ENCODE measurements around the gene TLDC2. TPM values are rescaled to one million over a fixed set of nuclear protein-coding genes. Genes with fewer than 3 reads are reported as not detected.

The TLDC2 gene
- 2.5 TPM for polyA plus RNA-seq (2013, experiment 1 of 4)
- 3.2 TPM for polyA plus RNA-seq (2013, experiment 2 of 4)
- 2.7 TPM for polyA plus RNA-seq (2013, experiment 3 of 4)
- polyA plus RNA-seq (2013, experiment 4 of 4), result 2.8 TPM

DNA sequence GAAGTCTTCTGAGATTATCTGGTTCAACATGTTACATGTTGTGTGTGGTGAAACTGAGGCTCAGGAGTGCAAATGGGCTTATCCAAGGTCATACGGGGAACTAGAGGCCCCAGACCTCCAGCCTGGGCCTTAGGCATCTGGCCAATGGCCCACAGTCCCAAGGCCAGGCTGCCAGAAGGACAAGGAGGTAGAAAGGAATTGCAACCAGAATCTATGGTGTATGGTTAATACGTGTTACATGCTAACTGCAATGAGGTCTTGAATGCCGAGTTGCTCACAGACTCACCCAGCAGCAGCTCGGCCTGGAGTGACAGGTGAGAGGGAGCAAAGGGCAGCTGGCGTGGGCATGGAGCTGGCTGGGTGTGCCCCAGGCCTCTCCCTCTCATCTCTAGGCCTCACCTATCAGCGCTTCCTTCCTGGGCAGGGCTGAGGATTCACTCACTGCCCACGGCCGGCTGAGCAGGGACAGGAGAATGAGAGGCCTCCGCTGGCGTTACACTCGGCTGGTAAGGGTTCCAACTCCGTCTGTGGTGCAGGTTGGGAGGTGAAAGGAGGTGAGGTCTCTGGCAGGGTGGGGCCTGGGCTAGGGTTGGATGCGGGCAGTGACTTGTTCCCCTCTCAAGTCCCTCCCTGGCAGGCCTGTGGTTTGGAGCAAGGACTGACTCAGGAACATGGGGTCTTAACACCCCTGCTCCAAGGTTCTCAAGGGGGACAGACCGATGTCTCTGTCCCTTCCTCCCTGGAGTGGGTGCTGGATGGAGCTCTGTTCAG is at the start of gene TLDC2:
TLDC2 (plus strand) TSS at position 437 of the 771 bp plus-strand sequence; CDS start at position 474, 37 bp downstream.
- whole genome bisulfite sequencing, 2 experiments, result 93% methylated on average over 14 of the region's 14 CpGs
- H3K4me1 ChIP-seq (ENCODE audit: control insufficient read depth, insufficient read depth, low read length), result no peaks in the 10 kb centered on the region
- no peaks in the 10 kb centered on the region for H3K9me3 ChIP-seq (ENCODE audit: control insufficient read depth, low read length)
- no peak within 1 kb of the TSS for H3K27ac ChIP-seq (ENCODE audit: insufficient read depth, low read depth, low read length, poor library complexity, severe bottlenecking)
- H3K36me3 ChIP-seq (ENCODE audit: control insufficient read depth, insufficient read depth, low read length), result no peaks in the 10 kb centered on the region
- H3K4me3 ChIP-seq (ENCODE audit: insufficient read depth, low read depth, low read length), result no peak within 1 kb of the TSS
- H3K27me3 ChIP-seq (ENCODE audit: control insufficient read depth, insufficient read depth, low read length, poor library complexity, severe bottlenecking), result no peaks in the 10 kb centered on the region

DNA sequence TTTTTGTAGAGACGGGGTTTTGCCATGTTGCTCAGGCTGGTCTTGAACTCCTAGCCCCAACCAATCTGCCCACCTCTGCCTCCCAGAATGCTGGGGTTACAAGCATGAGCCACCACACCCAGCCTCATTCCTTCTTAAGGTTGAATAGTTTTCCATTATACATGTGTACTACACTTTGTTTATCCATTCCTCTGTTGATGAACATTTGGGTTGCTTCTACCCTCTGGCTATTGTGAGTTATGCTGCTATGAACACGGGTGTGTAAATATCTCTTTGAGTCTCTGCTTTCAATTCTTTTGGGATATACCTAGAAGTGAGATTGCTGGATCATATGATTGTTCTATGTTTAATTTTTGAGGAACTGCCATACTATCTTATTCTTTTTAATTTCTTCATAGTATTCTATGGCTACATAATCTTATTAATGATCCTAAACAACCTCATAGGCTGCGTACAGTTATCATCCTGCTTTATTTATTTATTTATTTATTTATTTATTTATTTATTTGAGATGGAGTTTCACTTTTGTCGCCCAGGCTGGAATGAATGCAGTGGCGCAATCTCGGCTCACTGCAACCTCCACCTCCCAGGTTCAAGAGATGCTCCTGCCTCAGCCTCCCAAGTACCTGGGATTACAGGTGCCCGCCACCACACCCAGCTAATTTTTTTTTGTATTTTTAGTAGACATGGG is 49.2 kb upstream of the TLDC2 start:
- peaks cover 15% of the 10 kb centered on the region for H3K36me3 ChIP-seq (ENCODE audit: control insufficient read depth, insufficient read depth, low read length)
- no peak overlapping the region for H3K4me3 ChIP-seq (ENCODE audit: insufficient read depth, low read depth, low read length)
- H3K27ac ChIP-seq (ENCODE audit: insufficient read depth, low read depth, low read length, poor library complexity, severe bottlenecking), result no peak overlapping the region
- 94 to 98% methylated on average over 6 of the region's 7 CpGs for WGBS, 2 experiments
- H3K9me3 ChIP-seq (ENCODE audit: control insufficient read depth, low read length), result no peaks in the 10 kb centered on the region
- H3K27me3 ChIP-seq (ENCODE audit: control insufficient read depth, insufficient read depth, low read length, poor library complexity, severe bottlenecking), result no peaks in the 10 kb centered on the region
- H3K4me1 ChIP-seq (ENCODE audit: control insufficient read depth, insufficient read depth, low read length), result no peaks in the 10 kb centered on the region

- no peaks in the 10 kb centered on the region for H3K4me1 ChIP-seq (ENCODE audit: control insufficient read depth, insufficient read depth, low read length)
- no peaks in the 10 kb centered on the region for H3K27me3 ChIP-seq (ENCODE audit: control insufficient read depth, insufficient read depth, low read length, poor library complexity, severe bottlenecking)
- 92 to 94% methylated on average over 10 to 11 of the region's 11 CpGs for WGBS, 2 experiments
- no peaks in the 10 kb centered on the region for H3K9me3 ChIP-seq (ENCODE audit: control insufficient read depth, low read length)
- no peak overlapping the region for H3K27ac ChIP-seq (ENCODE audit: insufficient read depth, low read depth, low read length, poor library complexity, severe bottlenecking)
- no peak overlapping the region for H3K4me3 ChIP-seq (ENCODE audit: insufficient read depth, low read depth, low read length)
- H3K36me3 ChIP-seq (ENCODE audit: control insufficient read depth, insufficient read depth, low read length), result peaks cover 15% of the 10 kb centered on the region
Measured at GRCh38 chr20:36827541-36828279, 48.2 kb upstream of the TLDC2 start.

- 93 to 95% methylated on average over 11 of the region's 11 CpGs for WGBS, 2 experiments
- Histone ChIP-seq H3K27me3 (ENCODE audit: control insufficient read depth, insufficient read depth, low read length, poor library complexity, severe bottlenecking) (no peaks in the 10 kb centered on the region), H3K4me1 (ENCODE audit: control insufficient read depth, insufficient read depth, low read length) (peaks cover 11% of the 10 kb centered on the region), H3K27ac (ENCODE audit: insufficient read depth, low read depth, low read length, poor library complexity, severe bottlenecking) (no peak overlapping the region), H3K36me3 (ENCODE audit: control insufficient read depth, insufficient read depth, low read length) (peaks cover 15% of the 10 kb centered on the region), H3K9me3 (ENCODE audit: control insufficient read depth, low read length) (no peaks in the 10 kb centered on the region), H3K4me3 (ENCODE audit: insufficient read depth, low read depth, low read length) (no peak overlapping the region)
Measured at GRCh38 chr20:36830791-36831691, 44.9 kb upstream of the TLDC2 start.

DNA sequence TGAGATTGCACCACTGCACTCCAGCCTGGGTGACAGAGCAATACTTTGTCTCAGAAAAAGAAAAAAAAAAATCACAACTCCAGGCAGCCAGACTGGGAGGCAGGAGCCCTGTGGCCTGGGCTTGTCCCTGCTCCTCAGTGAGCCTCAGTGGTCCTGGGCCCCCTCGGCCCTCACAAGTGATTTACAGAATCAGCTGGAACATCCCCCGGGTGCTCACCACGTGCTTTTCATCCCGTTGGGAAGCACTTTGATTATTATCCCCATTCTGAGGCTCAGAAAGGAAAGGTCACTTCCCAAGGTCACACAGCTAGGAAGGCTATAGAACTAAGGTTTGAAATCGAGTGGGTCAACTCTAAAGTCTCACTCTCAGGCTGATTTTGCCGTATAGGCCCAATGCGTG is 43.1 kb upstream of the TLDC2 start:
- no peaks in the 10 kb centered on the region for H3K9me3 ChIP-seq (ENCODE audit: control insufficient read depth, low read length)
- no peaks in the 10 kb centered on the region for H3K27me3 ChIP-seq (ENCODE audit: control insufficient read depth, insufficient read depth, low read length, poor library complexity, severe bottlenecking)
- no peak overlapping the region for H3K27ac ChIP-seq (ENCODE audit: insufficient read depth, low read depth, low read length, poor library complexity, severe bottlenecking)
- H3K4me1 ChIP-seq (ENCODE audit: control insufficient read depth, insufficient read depth, low read length), result peaks cover 11% of the 10 kb centered on the region
- peaks cover 10% of the 10 kb centered on the region for H3K36me3 ChIP-seq (ENCODE audit: control insufficient read depth, insufficient read depth, low read length)
- WGBS, 2 experiments, result 82 to 85% methylated on average over 7 of the region's 7 CpGs
- no peak overlapping the region for H3K4me3 ChIP-seq (ENCODE audit: insufficient read depth, low read depth, low read length)

GRCh38 chr20:36833275-36834020 is 42.5 kb upstream of the TLDC2 start:
- H3K9me3 ChIP-seq (ENCODE audit: control insufficient read depth, low read length), result no peaks in the 10 kb centered on the region
- H3K27ac ChIP-seq (ENCODE audit: insufficient read depth, low read depth, low read length, poor library complexity, severe bottlenecking), result no peak overlapping the region
- no peak overlapping the region for H3K4me3 ChIP-seq (ENCODE audit: insufficient read depth, low read depth, low read length)
- H3K36me3 ChIP-seq (ENCODE audit: control insufficient read depth, insufficient read depth, low read length), result peaks cover 6% of the 10 kb centered on the region
- H3K27me3 ChIP-seq (ENCODE audit: control insufficient read depth, insufficient read depth, low read length, poor library complexity, severe bottlenecking), result no peaks in the 10 kb centered on the region
- peaks cover 11% of the 10 kb centered on the region for H3K4me1 ChIP-seq (ENCODE audit: control insufficient read depth, insufficient read depth, low read length)
- WGBS, 2 experiments, result 87 to 90% methylated on average over 19 of the region's 19 CpGs

DNA sequence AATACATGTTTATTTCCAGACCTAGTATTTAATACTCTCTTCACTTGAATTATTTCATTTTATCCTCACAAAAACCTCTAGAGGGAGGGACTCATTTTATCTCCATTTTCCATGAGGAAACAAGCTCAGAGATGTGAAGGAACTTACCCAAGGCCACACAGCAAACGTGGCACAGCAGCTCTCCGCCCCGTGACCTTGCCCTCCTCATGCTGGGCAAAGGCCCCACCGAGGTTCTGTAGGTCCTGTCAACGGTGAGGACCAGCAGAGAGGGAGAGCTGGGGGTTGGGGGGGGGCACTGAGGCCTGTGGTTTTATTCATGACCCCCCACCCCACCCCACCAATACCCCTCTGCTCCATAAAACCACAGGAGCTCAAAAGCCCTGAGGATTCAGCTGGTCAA is 40.9 kb upstream of the TLDC2 start:
- no peaks in the 10 kb centered on the region for H3K9me3 ChIP-seq (ENCODE audit: control insufficient read depth, low read length)
- no peaks in the 10 kb centered on the region for H3K27me3 ChIP-seq (ENCODE audit: control insufficient read depth, insufficient read depth, low read length, poor library complexity, severe bottlenecking)
- H3K4me1 ChIP-seq (ENCODE audit: control insufficient read depth, insufficient read depth, low read length), result peaks cover 11% of the 10 kb centered on the region
- peaks cover 3% of the 10 kb centered on the region for H3K36me3 ChIP-seq (ENCODE audit: control insufficient read depth, insufficient read depth, low read length)
- H3K4me3 ChIP-seq (ENCODE audit: insufficient read depth, low read depth, low read length), result no peak overlapping the region
- H3K27ac ChIP-seq (ENCODE audit: insufficient read depth, low read depth, low read length, poor library complexity, severe bottlenecking), result no peak overlapping the region
- 78 to 82% methylated on average over 5 of the region's 5 CpGs for WGBS, 2 experiments

GRCh38 chr20:36835453-36836198 is 40.3 kb upstream of the TLDC2 start:
- Histone ChIP-seq H3K27me3 (ENCODE audit: control insufficient read depth, insufficient read depth, low read length, poor library complexity, severe bottlenecking) (no peaks in the 10 kb centered on the region), H3K4me3 (ENCODE audit: insufficient read depth, low read depth, low read length) (no peak overlapping the region), H3K4me1 (ENCODE audit: control insufficient read depth, insufficient read depth, low read length) (peaks cover 11% of the 10 kb centered on the region), H3K9me3 (ENCODE audit: control insufficient read depth, low read length) (no peaks in the 10 kb centered on the region), H3K27ac (ENCODE audit: insufficient read depth, low read depth, low read length, poor library complexity, severe bottlenecking) (peak overlapping the region; percentile 8), H3K36me3 (ENCODE audit: control insufficient read depth, insufficient read depth, low read length) (peaks cover 3% of the 10 kb centered on the region)
- 10 to 11% methylated on average over 28 of the region's 28 CpGs for WGBS, 2 experiments

Data from ectodermal cell (in vitro differentiated cells).